Peyer's patch (tissue), 4 donors: ENCODE measurements around the gene EMB.

Experiments
- CTCF ChIP-seq, 6 experiments: fragments of 450-650 bp in 4 of 6; fragments of 200-600 bp in 2 of 6; sonication (generic) in 1 of 6; IDR thresholded peaks; one replicate each; pipeline ENCODE4 v1.5.1; 2017 to 2019; ENCODE audit warnings: antibody characterized with exemption in 6 of 6, mild to moderate bottlenecking in 3 of 6, moderate library complexity in 1 of 6
- POLR2A ChIP-seq, 2 donors: fragments of 450-650 bp; IDR thresholded peaks; one replicate each; pipeline ENCODE4 v1.5.1; 2017; ENCODE audit warnings: antibody characterized with exemption in 2 of 2, mild to moderate bottlenecking in 2 of 2, moderate library complexity in 2 of 2

GRCh38 chr5:50440651-50441492 lies at the start of gene EMB:
- TF ChIP-seq CTCF (IDR thresholded peaks at IDR 0.05) (peak in 4 of 6 experiments; percentile 47 to 53 (median 48)), POLR2A (IDR thresholded peaks at IDR 0.05) (peak; percentile 44 to 62)
